ENCODE results near the gene DHX35.

DNA sequence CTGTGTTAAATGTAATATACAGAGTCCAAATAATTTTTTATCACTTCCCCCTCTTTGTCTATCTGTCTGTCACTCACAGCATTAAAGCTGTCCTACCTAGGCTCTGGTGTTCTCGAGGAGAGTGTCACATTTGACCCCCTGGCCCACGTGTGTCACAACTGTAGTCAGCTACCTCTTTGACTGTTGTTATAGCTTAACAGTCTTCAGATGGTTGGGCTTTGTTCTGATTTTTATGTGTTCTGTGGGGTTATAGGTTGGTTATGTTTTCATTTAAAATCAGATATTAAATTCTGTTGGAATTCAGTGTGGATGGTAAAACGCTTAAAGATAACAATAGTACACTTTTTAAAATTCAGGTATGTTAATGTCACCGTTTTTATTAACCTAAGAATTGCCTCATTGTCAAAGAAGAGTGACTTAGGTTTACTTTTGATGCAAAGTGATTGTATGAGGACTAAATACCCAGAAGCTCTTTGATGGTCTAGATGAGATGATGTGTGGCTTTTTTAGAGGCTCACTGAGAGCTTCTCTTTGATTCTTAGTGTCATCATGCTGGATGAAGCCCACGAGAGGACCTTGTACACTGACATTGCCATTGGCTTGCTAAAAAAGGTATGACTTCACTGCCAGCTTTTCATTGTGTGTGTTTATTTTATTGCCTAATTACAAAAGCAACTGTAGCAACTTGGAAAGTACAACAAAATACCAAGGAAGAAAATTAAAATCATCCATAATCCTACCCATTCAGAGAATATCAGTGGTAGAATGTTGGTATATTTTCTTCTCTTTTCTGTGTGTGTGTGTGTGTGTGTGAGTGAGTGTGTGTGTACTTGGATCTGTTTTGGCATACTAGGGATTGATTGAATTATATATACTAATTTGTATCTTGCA lies 29.9 kb downstream of the DHX35 start:
- TF ChIP-seq, protein P1, sequence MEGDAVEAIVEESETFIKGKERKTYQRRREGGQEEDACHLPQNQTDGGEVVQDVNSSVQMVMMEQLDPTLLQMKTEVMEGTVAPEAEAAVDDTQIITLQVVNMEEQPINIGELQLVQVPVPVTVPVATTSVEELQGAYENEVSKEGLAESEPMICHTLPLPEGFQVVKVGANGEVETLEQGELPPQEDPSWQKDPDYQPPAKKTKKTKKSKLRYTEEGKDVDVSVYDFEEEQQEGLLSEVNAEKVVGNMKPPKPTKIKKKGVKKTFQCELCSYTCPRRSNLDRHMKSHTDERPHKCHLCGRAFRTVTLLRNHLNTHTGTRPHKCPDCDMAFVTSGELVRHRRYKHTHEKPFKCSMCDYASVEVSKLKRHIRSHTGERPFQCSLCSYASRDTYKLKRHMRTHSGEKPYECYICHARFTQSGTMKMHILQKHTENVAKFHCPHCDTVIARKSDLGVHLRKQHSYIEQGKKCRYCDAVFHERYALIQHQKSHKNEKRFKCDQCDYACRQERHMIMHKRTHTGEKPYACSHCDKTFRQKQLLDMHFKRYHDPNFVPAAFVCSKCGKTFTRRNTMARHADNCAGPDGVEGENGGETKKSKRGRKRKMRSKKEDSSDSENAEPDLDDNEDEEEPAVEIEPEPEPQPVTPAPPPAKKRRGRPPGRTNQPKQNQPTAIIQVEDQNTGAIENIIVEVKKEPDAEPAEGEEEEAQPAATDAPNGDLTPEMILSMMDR (conservative IDR thresholded peaks at IDR 0.05; ENCODE audit: low read depth, low read length), result no peak
- TF ChIP-seq FOS (IDR thresholded peaks at IDR 0.05; ENCODE audit: low read depth, low read length), result no peak
- TF ChIP-seq, protein P2, sequence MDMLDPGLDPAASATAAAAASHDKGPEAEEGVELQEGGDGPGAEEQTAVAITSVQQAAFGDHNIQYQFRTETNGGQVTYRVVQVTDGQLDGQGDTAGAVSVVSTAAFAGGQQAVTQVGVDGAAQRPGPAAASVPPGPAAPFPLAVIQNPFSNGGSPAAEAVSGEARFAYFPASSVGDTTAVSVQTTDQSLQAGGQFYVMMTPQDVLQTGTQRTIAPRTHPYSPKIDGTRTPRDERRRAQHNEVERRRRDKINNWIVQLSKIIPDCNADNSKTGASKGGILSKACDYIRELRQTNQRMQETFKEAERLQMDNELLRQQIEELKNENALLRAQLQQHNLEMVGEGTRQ (IDR thresholded peaks at IDR 0.05; ENCODE audit: low read depth, low read length), result no peak
- TF ChIP-seq POLR2A (IDR thresholded peaks at IDR 0.05; ENCODE audit: low read depth, low read length), result no peak
- TF ChIP-seq RFX5 (IDR thresholded peaks at IDR 0.05; ENCODE audit: low read depth, low read length), result no peak
- TF ChIP-seq MAFK (IDR thresholded peaks at IDR 0.05; ENCODE audit: low read depth, low read length), result no peak
- no peak for TF ChIP-seq RAD21 (IDR thresholded peaks at IDR 0.05; ENCODE audit: low read length)
- TF ChIP-seq SMC3 (IDR thresholded peaks at IDR 0.05; ENCODE audit: low read depth, low read length), result no peak
- no peak for TF ChIP-seq CEBPB (IDR thresholded peaks at IDR 0.05; ENCODE audit: low read depth, low read length)
- no peak for TF ChIP-seq CHD1 (IDR thresholded peaks at IDR 0.05; ENCODE audit: low read depth, low read length)
- no peak for TF ChIP-seq BHLHE40 (IDR thresholded peaks at IDR 0.05; ENCODE audit: low read depth, low read length)
- no peak for TF ChIP-seq RCOR1 (IDR thresholded peaks at IDR 0.05; ENCODE audit: insufficient replicate concordance, low read length)

Data from IMR-90 (cell line).